22Rv1 (cell line): Measurements from ENCODE around the gene NDE1.

Source experiments
- CTCF ChIP-seq: fragments of 450-650 bp; IDR thresholded peaks from 2 replicates; pipeline ENCODE4 v1.5.1; 2017; ENCODE audit warnings: mild to moderate bottlenecking
- ZFX ChIP-seq: fragments of 450-650 bp; IDR thresholded peaks from 2 replicates; pipeline ENCODE4 v1.6.1; 2017; ENCODE audit warnings: antibody characterized with exemption, borderline replicate concordance

GRCh38 chr16:15608398-15609285 lies 41.4 kb upstream of the NDE1 start:
- no peak for TF ChIP-seq CTCF
- no peak for TF ChIP-seq ZFX
